Neural progenitor cell (in vitro differentiated cells): ENCODE results near the gene ARHGAP26. TPM values are rescaled to one million over a fixed set of nuclear protein-coding genes. Genes with fewer than 3 reads are reported as not detected.

Experiments
- DNase-seq: peaks from one replicate; pipeline ENCODE4 v3.0.0-alpha.2; 2016; ENCODE audit warnings: low spot score
- H2AFZ ChIP-seq: fragments of 200-600 bp; sonication (generic); replicated peaks from 2 replicates; pipeline ENCODE4 v1.6.1; 2016; ENCODE audit warnings: antibody characterized with exemption
- H3F3A ChIP-seq: fragments of 200-600 bp; sonication (generic); 2 replicates; pipeline ENCODE4 v1.6.1; 2016; ENCODE audit warnings: antibody characterized with exemption, low read depth
- H3K27ac ChIP-seq: fragments of 200-600 bp; sonication (generic); 2 replicates; pipeline ENCODE4 v1.5.1; 2016; ENCODE audit warnings: mild to moderate bottlenecking
- H3K27me3 ChIP-seq: fragments of 200-600 bp; sonication (generic); 2 replicates; pipeline ENCODE4 v1.6.1; 2016; ENCODE audit warnings: mild to moderate bottlenecking, moderate library complexity
- H3K36me3 ChIP-seq: fragments of 200-600 bp; sonication (generic); 2 replicates; pipeline ENCODE4 v1.5.1; 2016
- H3K4me1 ChIP-seq: fragments of 200-600 bp; sonication (generic); 2 replicates; pipeline ENCODE4 v1.6.1; 2016; ENCODE audit warnings: mixed run types
- H3K4me2 ChIP-seq: fragments of 200-600 bp; sonication (generic); 2 replicates; pipeline ENCODE4 v1.6.1; 2016
- H3K4me3 ChIP-seq: fragments of 200-600 bp; sonication (generic); 2 replicates; pipeline ENCODE4 v1.5.1; 2016
- H3K79me2 ChIP-seq: fragments of 200-600 bp; sonication (generic); 2 replicates; pipeline ENCODE4 v1.6.1; 2016; ENCODE audit warnings: low read depth
- H3K9ac ChIP-seq: fragments of 200-600 bp; sonication (generic); 2 replicates; pipeline ENCODE4 v1.6.1; 2016
- H3K9me3 ChIP-seq: fragments of 200-600 bp; sonication (generic); 2 replicates; pipeline ENCODE4 v1.5.1; 2016; ENCODE audit warnings: low read depth
- H4K20me1 ChIP-seq: fragments of 200-600 bp; sonication (generic); 2 replicates; pipeline ENCODE4 v1.6.1; 2016; ENCODE audit warnings: low read depth
- H3K27ac Mint-ChIP-seq: 3 replicates; pipeline ENCODE4 v1.8.0; 2021; ENCODE audit warnings: mixed read lengths
- H3K27me3 Mint-ChIP-seq: 2 replicates; pipeline ENCODE4 v1.8.0; 2022; ENCODE audit warnings: low read depth, mild to moderate bottlenecking, inconsistent platforms, moderate library complexity, mixed read lengths; ENCODE audit not compliant: insufficient read depth
- H3K36me3 Mint-ChIP-seq: 3 replicates; pipeline ENCODE4 v1.8.0; 2021; ENCODE audit warnings: mixed read lengths
- H3K4me1 Mint-ChIP-seq: 3 replicates; pipeline ENCODE4 v1.8.0; 2021; ENCODE audit warnings: mixed read lengths
- H3K4me3 Mint-ChIP-seq: 3 replicates; pipeline ENCODE4 v1.8.0; 2021; ENCODE audit warnings: mild to moderate bottlenecking, moderate library complexity, mixed read lengths
- H3K9me3 Mint-ChIP-seq: 3 replicates; pipeline ENCODE4 v1.8.0; 2020; ENCODE audit warnings: mixed read lengths
- EZH2 ChIP-seq: fragments of 200-600 bp; sonication (generic); IDR thresholded peaks from 2 replicates; pipeline ENCODE4 v1.6.1; 2017; ENCODE audit warnings: antibody characterized with exemption, mild to moderate bottlenecking, moderate library complexity
- EZH2phosphoT487 ChIP-seq: fragments of 200-600 bp; sonication (generic); IDR thresholded peaks from 2 replicates; pipeline ENCODE4 v1.6.1; 2017; ENCODE audit warnings: antibody characterized with exemption
- total RNA-seq: library from RNA; depleted of rRNA; stranded (reverse); fragments of >200 nt; gene quantifications from 2 replicates; pipeline ENCODE4 v1.2.3, GENCODE V29; 2015; ENCODE audit warnings: low replicate concordance
- TF ChIP-seq, protein P1 (sequence below): fragments of 200-600 bp; sonication (generic); IDR thresholded peaks from 2 replicates; pipeline ENCODE4 v1.5.1; 2017; ENCODE audit warnings: antibody characterized with exemption, mild to moderate bottlenecking

ARHGAP26 gene
- total RNA-seq, 1 donor from 2014 or later, result 7.0 TPM

DNA sequence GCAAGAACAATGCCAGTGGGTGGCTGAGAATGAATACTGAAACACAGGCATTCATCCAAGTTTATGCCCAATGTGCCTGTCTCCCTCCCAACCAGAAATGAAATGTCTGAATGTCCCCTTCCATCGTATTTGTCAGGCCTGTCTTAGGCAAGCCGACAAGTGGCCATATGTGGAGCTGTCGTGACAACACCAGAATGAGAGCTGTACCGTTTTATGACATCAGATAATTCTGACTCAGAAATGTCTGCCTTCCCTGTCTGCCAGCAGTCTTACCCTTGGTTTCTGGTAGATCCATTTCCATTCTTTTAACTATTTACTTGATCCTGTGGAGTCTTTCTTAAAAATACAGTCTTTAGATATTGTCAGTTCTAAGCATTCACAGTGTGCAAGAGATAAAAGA is 421.5 kb downstream of the ARHGAP26 start:
- Histone ChIP-seq H3K27me3 (no peaks in the 10 kb centered on the region), H3K4me2 (no peak overlapping the region), H3K27ac (no peak overlapping the region), H4K20me1 (no peaks in the 10 kb centered on the region), H3K36me3 (no peaks in the 10 kb centered on the region), H3K79me2 (no peaks in the 10 kb centered on the region), H2AFZ (no peak overlapping the region), H3K9ac (no peak overlapping the region), H3K4me1 (peaks cover 15% of the 10 kb centered on the region), H3K9me3 (no peaks in the 10 kb centered on the region), H3K4me3 (no peak overlapping the region), H3F3A (no peaks in the 10 kb centered on the region)
- Mint-ChIP-seq H3K4me1 (peaks cover 9% of the 10 kb centered on the region), H3K27me3 (no peaks in the 10 kb centered on the region), H3K36me3 (no peaks in the 10 kb centered on the region), H3K9me3 (peaks cover 3% of the 10 kb centered on the region), H3K4me3 (no peak overlapping the region), H3K27ac (no peak overlapping the region)
- TF ChIP-seq EZH2, result no peak
- TF ChIP-seq, protein P1, sequence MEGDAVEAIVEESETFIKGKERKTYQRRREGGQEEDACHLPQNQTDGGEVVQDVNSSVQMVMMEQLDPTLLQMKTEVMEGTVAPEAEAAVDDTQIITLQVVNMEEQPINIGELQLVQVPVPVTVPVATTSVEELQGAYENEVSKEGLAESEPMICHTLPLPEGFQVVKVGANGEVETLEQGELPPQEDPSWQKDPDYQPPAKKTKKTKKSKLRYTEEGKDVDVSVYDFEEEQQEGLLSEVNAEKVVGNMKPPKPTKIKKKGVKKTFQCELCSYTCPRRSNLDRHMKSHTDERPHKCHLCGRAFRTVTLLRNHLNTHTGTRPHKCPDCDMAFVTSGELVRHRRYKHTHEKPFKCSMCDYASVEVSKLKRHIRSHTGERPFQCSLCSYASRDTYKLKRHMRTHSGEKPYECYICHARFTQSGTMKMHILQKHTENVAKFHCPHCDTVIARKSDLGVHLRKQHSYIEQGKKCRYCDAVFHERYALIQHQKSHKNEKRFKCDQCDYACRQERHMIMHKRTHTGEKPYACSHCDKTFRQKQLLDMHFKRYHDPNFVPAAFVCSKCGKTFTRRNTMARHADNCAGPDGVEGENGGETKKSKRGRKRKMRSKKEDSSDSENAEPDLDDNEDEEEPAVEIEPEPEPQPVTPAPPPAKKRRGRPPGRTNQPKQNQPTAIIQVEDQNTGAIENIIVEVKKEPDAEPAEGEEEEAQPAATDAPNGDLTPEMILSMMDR, result no peak
- TF ChIP-seq EZH2phosphoT487, result no peak
- no peak for DNase-seq

- H3K4me3 Mint-ChIP-seq, result no peak overlapping the region
Measured at GRCh38 chr5:143192191-143192900, 422.2 kb downstream of the ARHGAP26 start.

GRCh38 chr5:143194206-143194605 is 424.0 kb downstream of the ARHGAP26 start:
- H2AFZ ChIP-seq, result no peak overlapping the region
- H3K27ac ChIP-seq, result peak overlapping the region; percentile 23
- Mint-ChIP-seq H3K9me3 (peaks cover 12% of the 10 kb centered on the region), H3K4me3 (no peak overlapping the region), H3K4me1 (peaks cover 11% of the 10 kb centered on the region), H3K36me3 (peaks cover 7% of the 10 kb centered on the region), H3K27ac (no peak overlapping the region), H3K27me3 (peaks cover 2% of the 10 kb centered on the region)
- H3K36me3 ChIP-seq, result no peaks in the 10 kb centered on the region
- no peaks in the 10 kb centered on the region for H3K79me2 ChIP-seq
- H3K4me3 ChIP-seq, result no peak overlapping the region
- peaks cover 15% of the 10 kb centered on the region for H3K4me1 ChIP-seq
- H3K9me3 ChIP-seq, result no peaks in the 10 kb centered on the region
- no peak for DNase-seq
- no peak for TF ChIP-seq EZH2
- TF ChIP-seq EZH2phosphoT487, result no peak
- TF ChIP-seq, protein P1, result no peak
- no peak overlapping the region for H3K9ac ChIP-seq
- no peaks in the 10 kb centered on the region for H3K27me3 ChIP-seq
- no peaks in the 10 kb centered on the region for H3F3A ChIP-seq
- peak overlapping the region; percentile 21 for H3K4me2 ChIP-seq
- H4K20me1 ChIP-seq, result no peaks in the 10 kb centered on the region

More at GRCh38 chr5:143192191-143192900, 422.2 kb downstream of the ARHGAP26 start:
- Mint-ChIP-seq H3K27me3 (no peaks in the 10 kb centered on the region), H3K4me1 (peaks cover 9% of the 10 kb centered on the region), H3K9me3 (peaks cover 3% of the 10 kb centered on the region), H3K27ac (no peak overlapping the region), H3K36me3 (peaks cover under 1% of the 10 kb centered on the region)
- H3K9me3 ChIP-seq, result no peaks in the 10 kb centered on the region
- peaks cover 15% of the 10 kb centered on the region for H3K4me1 ChIP-seq
- H4K20me1 ChIP-seq, result no peaks in the 10 kb centered on the region
- H3K27me3 ChIP-seq, result no peaks in the 10 kb centered on the region
- no peak for DNase-seq
- TF ChIP-seq, protein P1, result no peak
- TF ChIP-seq EZH2, result no peak
- TF ChIP-seq EZH2phosphoT487, result no peak
- H2AFZ ChIP-seq, result no peak overlapping the region
- no peak overlapping the region for H3K27ac ChIP-seq
- no peaks in the 10 kb centered on the region for H3K36me3 ChIP-seq
- no peak overlapping the region for H3K4me3 ChIP-seq
- no peaks in the 10 kb centered on the region for H3F3A ChIP-seq
- no peaks in the 10 kb centered on the region for H3K79me2 ChIP-seq
- no peak overlapping the region for H3K9ac ChIP-seq
- no peak overlapping the region for H3K4me2 ChIP-seq
